Lower leg skin (tissue), 3 donors: ENCODE results near the gene BIRC6.

ENCODE experiments used
- CTCF ChIP-seq, 3 donors: fragments of 450-650 bp; IDR thresholded peaks; one replicate each; pipeline ENCODE4 v1.5.1; 2016; ENCODE audit warnings: antibody characterized with exemption in 3 of 3, mild to moderate bottlenecking in 3 of 3, moderate library complexity in 2 of 3
- POLR2A ChIP-seq, 2 donors: fragments of 450-650 bp; IDR thresholded peaks; one replicate each; pipeline ENCODE4 v1.6.1; 2016 to 2017; ENCODE audit warnings: antibody characterized with exemption in 2 of 2, mild to moderate bottlenecking in 1 of 2, moderate library complexity in 1 of 2

- TF ChIP-seq CTCF (IDR thresholded peaks at IDR 0.05) (no peak), POLR2A (IDR thresholded peaks at IDR 0.05) (no peak)
These were observed 125.6 kb downstream of the BIRC6 start for GRCh38 chr2:32482471-32482870.
